HepG2 (cell line): ENCODE measurements around the gene EFEMP2. TPM values are rescaled to one million over a fixed set of nuclear protein-coding genes. Genes with fewer than 3 reads are reported as not detected.

ENCODE experiments used
- ATAD3A ChIP-seq: sonication (generic); formaldehyde crosslinking; IDR thresholded peaks from 2 replicates; pipeline ENCODE4 v1.4.0; 2020; ENCODE audit warnings: missing genetic modification reagents
- CENPT ChIP-seq: sonication (generic); formaldehyde crosslinking; IDR thresholded peaks from 2 replicates; pipeline ENCODE4 v1.8.0; 2022; ENCODE audit warnings: low read depth, mild to moderate bottlenecking, moderate library complexity, missing genetic modification reagents
- E2F2 ChIP-seq: sonication (generic); formaldehyde crosslinking; IDR thresholded peaks from 2 replicates; pipeline ENCODE4 v1.4.0; 2020; ENCODE audit warnings: missing genetic modification reagents, borderline replicate concordance
- FLYWCH1 ChIP-seq: sonication (generic); formaldehyde crosslinking; IDR thresholded peaks from 2 replicates; pipeline ENCODE4 v1.8.1; 2023; ENCODE audit warnings: mild to moderate bottlenecking, missing genetic modification reagents
- FOXO4 ChIP-seq: sonication (generic); formaldehyde crosslinking; conservative IDR thresholded peaks from 2 replicates; pipeline ENCODE4 v1.8.1; 2023; ENCODE audit warnings: missing genetic modification reagents
- MAZ ChIP-seq, 2 experiments: sonication (generic) in 1 of 2; formaldehyde crosslinking in 1 of 2; IDR thresholded peaks; 2 replicates each; pipeline versions ENCODE4 v1.5.0 to v1.6.1; 2012 to 2020; ENCODE audit warnings: low read depth in 2 of 2, mild to moderate bottlenecking in 2 of 2, borderline replicate concordance in 1 of 2, improper control_type of control experiment in 1 of 2, low read length in 1 of 2, missing genetic modification reagents in 1 of 2, moderate library complexity in 1 of 2
- NCOA2 ChIP-seq: sonication (generic); formaldehyde crosslinking; IDR thresholded peaks from 2 replicates; pipeline ENCODE4 v1.8.0; 2022; ENCODE audit warnings: inconsistent platforms
- NPAS2 ChIP-seq: sonication (generic); formaldehyde crosslinking; IDR thresholded peaks from 2 replicates; pipeline ENCODE4 v1.8.0; 2022; ENCODE audit warnings: mild to moderate bottlenecking, missing genetic modification reagents, borderline replicate concordance
- PLSCR1 ChIP-seq: sonication (generic); formaldehyde crosslinking; IDR thresholded peaks from 2 replicates; pipeline ENCODE4 v1.5.0; 2020; ENCODE audit warnings: missing genetic modification reagents, mild to moderate bottlenecking, borderline replicate concordance
- PPARG ChIP-seq: conservative IDR thresholded peaks from 2 replicates; pipeline ENCODE4 v1.6.1; 2016; ENCODE audit warnings: missing biosample characterization, missing genetic modification reagents
- RELA ChIP-seq: sonication (generic); formaldehyde crosslinking; IDR thresholded peaks from 2 replicates; pipeline ENCODE4 v1.4.0; 2020; ENCODE audit warnings: missing genetic modification reagents
- RNF2 ChIP-seq: fragments of 450-650 bp; conservative IDR thresholded peaks from 2 replicates; pipeline ENCODE4 v1.6.1; 2016; ENCODE audit warnings: low read depth
- SNAI1 ChIP-seq: sonication (generic); formaldehyde crosslinking; IDR thresholded peaks from 2 replicates; pipeline ENCODE4 v1.5.0; 2020; ENCODE audit warnings: mild to moderate bottlenecking, missing genetic modification reagents, borderline replicate concordance
- TMF1 ChIP-seq: sonication (generic); formaldehyde crosslinking; IDR thresholded peaks from 2 replicates; pipeline ENCODE4 v1.8.1; 2022; ENCODE audit warnings: low read depth, missing genetic modification reagents
- XRCC5 ChIP-seq: fragments of 200-400 bp; formaldehyde crosslinking; optimal IDR thresholded peaks from 2 replicates; pipeline ENCODE3; 2017; ENCODE audit warnings: mild to moderate bottlenecking, low read length
- ZBTB25 ChIP-seq: IDR thresholded peaks from 2 replicates; pipeline ENCODE4 v1.6.1; 2018; ENCODE audit warnings: missing genetic modification reagents
- ZNF264 ChIP-seq: sonication (generic); formaldehyde crosslinking; IDR thresholded peaks from 2 replicates; pipeline ENCODE4 v1.4.0; 2020; ENCODE audit warnings: missing genetic modification reagents
- ZNF282 ChIP-seq: fragments of 450-650 bp; IDR thresholded peaks from 2 replicates; pipeline ENCODE4 v1.6.1; 2018; ENCODE audit not compliant: partially characterized antibody
- ZNF431 ChIP-seq: sonication (generic); formaldehyde crosslinking; IDR thresholded peaks from 2 replicates; pipeline ENCODE4 v1.9.0; 2022; ENCODE audit warnings: missing genetic modification reagents, low read depth, mild to moderate bottlenecking, borderline replicate concordance
- ZNF501 ChIP-seq: sonication (generic); formaldehyde crosslinking; IDR thresholded peaks from 2 replicates; pipeline ENCODE4 v1.5.1; 2020; ENCODE audit warnings: mild to moderate bottlenecking, moderate library complexity, missing genetic modification reagents
- ZNF510 ChIP-seq: sonication (generic); formaldehyde crosslinking; IDR thresholded peaks from 2 replicates; pipeline ENCODE4 v1.4.0; 2020; ENCODE audit warnings: low read depth, mild to moderate bottlenecking, missing genetic modification reagents
- ZNF552 ChIP-seq: sonication (generic); formaldehyde crosslinking; IDR thresholded peaks from 2 replicates; pipeline ENCODE4 v1.9.0; 2022; ENCODE audit warnings: missing genetic modification reagents, mild to moderate bottlenecking, borderline replicate concordance
- ZNF589 ChIP-seq: sonication (generic); formaldehyde crosslinking; conservative IDR thresholded peaks from 2 replicates; pipeline ENCODE4 v1.8.0; 2022; ENCODE audit warnings: mild to moderate bottlenecking, moderate library complexity, missing genetic modification reagents
- ZNF660 ChIP-seq: sonication (generic); formaldehyde crosslinking; IDR thresholded peaks from 2 replicates; pipeline ENCODE4 v1.5.1; 2020; ENCODE audit warnings: mild to moderate bottlenecking, low read depth, missing genetic modification reagents, borderline replicate concordance
- ZNF674 ChIP-seq: sonication (generic); formaldehyde crosslinking; IDR thresholded peaks from 2 replicates; pipeline ENCODE4 v1.5.0; 2020; ENCODE audit warnings: low read depth, mild to moderate bottlenecking, missing genetic modification reagents
- ZNF839 ChIP-seq: sonication (generic); formaldehyde crosslinking; IDR thresholded peaks from 2 replicates; pipeline ENCODE4 v1.4.0; 2020; ENCODE audit warnings: missing genetic modification reagents, mild to moderate bottlenecking, borderline replicate concordance
- polyA plus RNA-seq, 8 experiments: library from polyadenylated mRNA; depleted of rRNA in 3 of 8; stranded (reverse) in 7 of 8; unstranded in 1 of 8; fragments of >200 nt; fragmentation: Illumina TruSeq in 4 of 8; extraction: Trizol in 4 of 8; gene quantifications; 2 replicates each; pipeline versions ENCODE4 v1.2.1 to v1.2.3, GENCODE V29; 2011 to 2016; ENCODE audit warnings: low read depth in 4 of 8, missing spikeins in 1 of 8, mixed read lengths in 1 of 8; ENCODE audit not compliant: insufficient read depth in 1 of 8
- total RNA-seq, 5 experiments: library from RNA; depleted of rRNA; stranded (reverse); fragments of >200 nt; fragmentation: Illumina TruSeq; extraction: Trizol; gene quantifications; 2 replicates each; pipeline ENCODE4 v1.2.3, GENCODE V29; 2016; ENCODE audit warnings: low read depth in 1 of 5

The EFEMP2 gene
- total and polyA plus RNA-seq, 2 of the 13 experiments (the other 11 are each of a cell fraction or from before 2014, with no cell fraction given): 7.4 to 29.7 TPM

- TF ChIP-seq TMF1: no peak
- TF ChIP-seq RELA (CRISPR knock-in tag): peak; percentile 68; the same call in 1 of the 2 replicates
- TF ChIP-seq CENPT: no peak
- no peak for TF ChIP-seq E2F2
- no peak for TF ChIP-seq ZNF660 (CRISPR knock-in tag)
- peak; percentile 36; the same call in 1 of the 2 replicates for TF ChIP-seq PPARG
- peak; percentile 76; the same call in 1 of the 2 replicates for TF ChIP-seq FLYWCH1 (CRISPR knock-in tag)
- no peak for TF ChIP-seq FOXO4
- peak; percentile 93 for TF ChIP-seq MAZ (IDR thresholded peaks at IDR 0.05; ENCODE audit: borderline replicate concordance, low read depth, low read length)
- TF ChIP-seq MAZ (CRISPR knock-in tag; IDR thresholded peaks at IDR 0.05; ENCODE audit: low read depth): peak; percentile 77
- TF ChIP-seq NPAS2: no peak
- no peak for TF ChIP-seq ZNF674
- no peak for TF ChIP-seq ZNF431 (CRISPR knock-in tag)
- TF ChIP-seq ZNF282: no peak
- peak; percentile 69 for TF ChIP-seq ZNF501 (CRISPR knock-in tag)
- TF ChIP-seq ZNF589 (CRISPR knock-in tag): 0 out of 2 replicates have a peak, but pooled peaks have one; percentile 44
- 0 out of 2 replicates have a peak, but pooled peaks have one; percentile 52 for TF ChIP-seq SNAI1
- no peak for TF ChIP-seq ZNF839 (CRISPR knock-in tag)
- TF ChIP-seq NCOA2: no peak; the same call in 1 of the 2 replicates
- no peak for TF ChIP-seq ZNF264 (CRISPR knock-in tag)
- TF ChIP-seq ZNF552 (CRISPR knock-in tag): no peak
- TF ChIP-seq PLSCR1 (CRISPR knock-in tag): no peak
- TF ChIP-seq RNF2: no peak
- TF ChIP-seq XRCC5: peak; percentile 62
- no peak for TF ChIP-seq ZBTB25 (CRISPR knock-in tag)
- no peak for TF ChIP-seq ZNF510 (CRISPR knock-in tag)
- no peak for TF ChIP-seq ATAD3A
Measured at GRCh38 chr11:65873318-65874156, 937 bp upstream of the EFEMP2 start (continued).
